Fibroblast of lung (primary cell): Measurements from ENCODE around the gene HSD17B8. TPM values are rescaled to one million over a fixed set of nuclear protein-coding genes. Genes with fewer than 3 reads are reported as not detected.

Experiments
- DNase-seq, 2 donors: peaks; one replicate each; pipeline versions ENCODE4 v3.0.0 to v3.0.0-alpha.2; 2010; ENCODE audit warnings: low read depth in 2 of 2
- H2AFZ ChIP-seq: 2 replicates; pipeline ENCODE4 v1.5.1; 2012; ENCODE audit warnings: low read length, control low read depth, inconsistent platforms
- H3K27ac ChIP-seq: 2 replicates; pipeline ENCODE4 v1.5.1; 2011; ENCODE audit warnings: low read length, control low read depth; ENCODE audit not compliant: insufficient read depth
- H3K27me3 ChIP-seq: 2 replicates; pipeline ENCODE4 v1.5.1; 2011; ENCODE audit warnings: mild to moderate bottlenecking, low read length; ENCODE audit not compliant: control insufficient read depth, insufficient read depth
- H3K36me3 ChIP-seq: 2 replicates; pipeline ENCODE4 v1.5.1; 2011; ENCODE audit warnings: low read length; ENCODE audit not compliant: control insufficient read depth, insufficient read depth
- H3K4me1 ChIP-seq: 2 replicates; pipeline ENCODE4 v1.5.1; 2011; ENCODE audit warnings: low read length; ENCODE audit not compliant: control insufficient read depth, insufficient read depth; ENCODE audit errors: extremely low read depth
- H3K4me2 ChIP-seq: 2 replicates; pipeline ENCODE4 v1.5.1; 2011; ENCODE audit warnings: low read length, control low read depth; ENCODE audit not compliant: insufficient read depth; ENCODE audit errors: extremely low read depth
- H3K4me3 ChIP-seq, 4 experiments: fragments of 200-600 bp in 1 of 4; sonication (generic) in 1 of 4; replicated peaks in 1 of 4; 2 replicates each; pipeline ENCODE4 v1.5.1; 2011 to 2016; ENCODE audit warnings: low read length in 4 of 4, low read depth in 3 of 4, mild to moderate bottlenecking in 3 of 4, control low read depth in 2 of 4, inconsistent platforms in 1 of 4, mixed read lengths in 1 of 4; ENCODE audit not compliant: insufficient read depth in 1 of 4; ENCODE audit errors: control extremely low read depth in 1 of 4
- H3K79me2 ChIP-seq: 2 replicates; pipeline ENCODE4 v1.5.1; 2012; ENCODE audit warnings: mild to moderate bottlenecking, low read length, inconsistent platforms; ENCODE audit not compliant: control insufficient read depth, insufficient read depth
- H3K9ac ChIP-seq: 2 replicates; pipeline ENCODE4 v1.5.1; 2011; ENCODE audit warnings: mild to moderate bottlenecking, low read length, control low read depth; ENCODE audit not compliant: insufficient read depth
- H3K9me3 ChIP-seq: 2 replicates; pipeline ENCODE4 v1.5.1; 2012; ENCODE audit warnings: low read depth, low read length; ENCODE audit not compliant: control insufficient read depth, insufficient read depth
- H4K20me1 ChIP-seq: 2 replicates; pipeline ENCODE4 v1.5.1; 2011; ENCODE audit warnings: low read length; ENCODE audit not compliant: control insufficient read depth, insufficient read depth; ENCODE audit errors: extremely low read depth
- EZH2 ChIP-seq: IDR thresholded peaks from 2 replicates; pipeline ENCODE4 v1.5.1; 2012; ENCODE audit warnings: low read length, control low read depth, mild to moderate bottlenecking; ENCODE audit errors: missing control alignments
- polyA plus RNA-seq, 2 donors: library from polyadenylated mRNA; depleted of rRNA in 1 of 2; stranded (reverse) in 1 of 2; unstranded in 1 of 2; fragments of >200 nt; gene quantifications; 2 replicates each; pipeline ENCODE4 v1.2.1, GENCODE V29; 2011 to 2012; ENCODE audit warnings: missing spikeins in 1 of 2
- total RNA-seq: library from RNA; depleted of rRNA; stranded (reverse); fragments of >200 nt; gene quantifications from 2 replicates; pipeline ENCODE4 v1.2.1, GENCODE V29; 2014
- TF ChIP-seq, protein P1 (sequence below), 2 donors: IDR thresholded peaks in 1 of 2; conservative IDR thresholded peaks in 1 of 2; 1 replicate in 1 of 2; 2 replicates in 1 of 2; pipeline ENCODE4 v1.5.1; 2011 to 2012; ENCODE audit warnings: low read length in 2 of 2, control low read depth in 1 of 2, inconsistent platforms in 1 of 2, low read depth in 1 of 2, mild to moderate bottlenecking in 1 of 2

The HSD17B8 gene
- total and polyA plus RNA-seq, 2 donors (not counting 1 experiment from before 2014, with no cell fraction given): 4.9 to 11.4 TPM

DNA sequence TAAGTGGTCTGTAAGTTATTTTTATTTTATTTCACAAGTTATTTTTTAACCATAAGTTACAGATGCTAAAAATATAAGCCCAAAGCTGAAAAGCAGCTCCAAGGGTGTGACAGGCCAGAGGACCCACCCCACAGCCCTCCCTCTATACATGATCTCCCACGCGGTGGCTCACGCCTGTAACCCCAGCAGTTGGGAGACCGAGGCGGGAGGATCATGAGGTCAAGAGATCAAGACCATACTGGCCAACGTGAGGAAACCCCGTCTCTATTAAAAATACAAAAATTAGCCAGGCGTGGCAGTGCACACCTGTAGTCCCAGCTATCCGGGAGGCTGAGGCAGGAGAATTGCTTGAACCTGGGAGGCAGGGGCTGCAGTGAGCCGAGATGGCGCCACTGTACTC lies 44.4 kb upstream of the HSD17B8 start:
- Histone ChIP-seq H3K36me3 (no peaks in the 10 kb centered on the region), H3K27ac (no peak overlapping the region), H4K20me1 (no peaks in the 10 kb centered on the region), H3K27me3 (no peaks in the 10 kb centered on the region), H3K4me1 (peaks cover 5% of the 10 kb centered on the region), H2AFZ (no peak overlapping the region), H3K79me2 (no peaks in the 10 kb centered on the region), H3K9me3 (no peaks in the 10 kb centered on the region), H3K4me2 (no peak overlapping the region), H3K9ac (no peak overlapping the region), H3K4me3 (no peak overlapping the region)
- no peak for DNase-seq
- TF ChIP-seq EZH2: no peak
- TF ChIP-seq, protein P1, sequence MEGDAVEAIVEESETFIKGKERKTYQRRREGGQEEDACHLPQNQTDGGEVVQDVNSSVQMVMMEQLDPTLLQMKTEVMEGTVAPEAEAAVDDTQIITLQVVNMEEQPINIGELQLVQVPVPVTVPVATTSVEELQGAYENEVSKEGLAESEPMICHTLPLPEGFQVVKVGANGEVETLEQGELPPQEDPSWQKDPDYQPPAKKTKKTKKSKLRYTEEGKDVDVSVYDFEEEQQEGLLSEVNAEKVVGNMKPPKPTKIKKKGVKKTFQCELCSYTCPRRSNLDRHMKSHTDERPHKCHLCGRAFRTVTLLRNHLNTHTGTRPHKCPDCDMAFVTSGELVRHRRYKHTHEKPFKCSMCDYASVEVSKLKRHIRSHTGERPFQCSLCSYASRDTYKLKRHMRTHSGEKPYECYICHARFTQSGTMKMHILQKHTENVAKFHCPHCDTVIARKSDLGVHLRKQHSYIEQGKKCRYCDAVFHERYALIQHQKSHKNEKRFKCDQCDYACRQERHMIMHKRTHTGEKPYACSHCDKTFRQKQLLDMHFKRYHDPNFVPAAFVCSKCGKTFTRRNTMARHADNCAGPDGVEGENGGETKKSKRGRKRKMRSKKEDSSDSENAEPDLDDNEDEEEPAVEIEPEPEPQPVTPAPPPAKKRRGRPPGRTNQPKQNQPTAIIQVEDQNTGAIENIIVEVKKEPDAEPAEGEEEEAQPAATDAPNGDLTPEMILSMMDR (conservative IDR thresholded peaks at IDR 0.05 in 1 of 2, IDR thresholded peaks at IDR 0.05 in 1 of 2; ENCODE audit: low read depth in 1 of 2, low read length in 2 of 2): no peak

DNA sequence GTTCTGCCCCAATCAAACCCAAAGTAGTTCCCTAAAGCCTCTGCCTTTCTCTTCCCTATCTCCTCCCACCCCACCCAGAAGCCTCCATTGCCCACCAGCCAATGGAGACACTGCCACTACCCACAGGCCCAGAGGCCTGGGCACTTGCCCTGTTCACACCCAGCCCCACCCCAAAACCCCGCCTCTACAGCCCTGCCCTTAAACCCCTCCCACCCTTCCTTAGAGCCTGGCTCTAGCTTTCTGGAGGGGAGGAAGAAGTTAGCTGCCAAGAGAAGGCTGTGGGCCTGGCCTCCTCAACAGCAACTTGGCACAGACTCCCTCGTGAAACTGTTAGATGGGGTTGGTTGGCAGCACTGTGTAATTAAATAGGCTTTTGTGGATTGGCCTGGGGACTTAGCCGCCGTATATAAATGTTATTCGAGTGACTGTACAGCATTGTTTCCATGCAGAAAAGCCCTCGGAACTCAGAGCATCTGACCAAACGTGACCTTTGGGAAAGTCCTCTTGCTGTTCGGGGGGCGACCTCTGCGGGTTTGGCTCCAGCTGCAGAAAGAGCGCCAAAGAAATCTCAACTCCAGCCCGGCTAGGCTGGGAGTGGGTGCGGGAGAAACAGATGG lies 43.6 kb upstream of the HSD17B8 start:
- H3K27ac ChIP-seq: peak overlapping the region; percentile 48
- no peak overlapping the region for H2AFZ ChIP-seq

More for the DNA sequence above, 43.6 kb upstream of the HSD17B8 start:
- Histone ChIP-seq H4K20me1 (no peaks in the 10 kb centered on the region), H3K4me1 (peaks cover 5% of the 10 kb centered on the region), H3K36me3 (no peaks in the 10 kb centered on the region), H3K79me2 (no peaks in the 10 kb centered on the region), H3K4me2 (peak overlapping the region; percentile 76), H3K9ac (no peak overlapping the region), H3K27me3 (no peaks in the 10 kb centered on the region), H3K4me3 (peak overlapping the region in 1 of 4 experiments; percentile 52), H3K9me3 (no peaks in the 10 kb centered on the region)
- DNase-seq: peak; percentile 89 to 96
- TF ChIP-seq EZH2: no peak
- TF ChIP-seq, protein P1 (conservative IDR thresholded peaks at IDR 0.05 in 1 of 2, IDR thresholded peaks at IDR 0.05 in 1 of 2; ENCODE audit: low read depth in 1 of 2, low read length in 2 of 2): no peak
